ENCODE data around the gene NR3C1. TPM values are rescaled to one million over a fixed set of nuclear protein-coding genes. Genes with fewer than 3 reads are reported as not detected.

NR3C1 gene
- total RNA-seq, 2 experiments from 2014 or later, result 52.7 to 55.6 TPM

GRCh38 chr5:143356855-143357583, 46.5 kb downstream of the NR3C1 start:
- intact Hi-C loops (cut with micrococcal nuclease), result no loop called here
- DNase-seq (no peak), ATAC-seq (no peak)
- no peak overlapping the region for H3K27ac Mint-ChIP-seq
- no peak for TF ChIP-seq CTCF (IDR thresholded peaks at IDR 0.05)
- peaks cover 9% of the 10 kb centered on the region for H3K36me3 Mint-ChIP-seq (ENCODE audit: low read depth)
- CTCF ChIA-PET, result interaction anchor here (0.6 kb wide), 1 partner anchor 36 kb away, joined by 3 read pairs; no protein-coding TSS in a partner anchor
- H3K27me3 Mint-ChIP-seq, result no peaks in the 10 kb centered on the region
- H3K4me3 Mint-ChIP-seq, result no peak overlapping the region
- POLR2A ChIA-PET, result interaction anchor here (0.6 kb wide), 1 partner anchor 54 kb away, joined by 3 read pairs; no protein-coding TSS in a partner anchor
- peaks cover 74% of the 10 kb centered on the region for H3K4me1 Mint-ChIP-seq (ENCODE audit: low read depth)
- H3K9me3 Mint-ChIP-seq, result no peaks in the 10 kb centered on the region

- Mint-ChIP-seq H3K4me3 (no peak overlapping the region), H3K36me3 (ENCODE audit: low read depth) (peaks cover 5% of the 10 kb centered on the region), H3K9me3 (no peaks in the 10 kb centered on the region), H3K27ac (no peak overlapping the region), H3K27me3 (no peaks in the 10 kb centered on the region), H3K4me1 (ENCODE audit: low read depth) (peaks cover 67% of the 10 kb centered on the region)
- POLR2A ChIA-PET, result no interaction called here
- intact Hi-C loops (cut with micrococcal nuclease), result no loop called here
- TF ChIP-seq CTCF (IDR thresholded peaks at IDR 0.05), result no peak
- DNase-seq (peak; percentile 58), ATAC-seq (no peak)
- CTCF ChIA-PET, result interaction anchor here (0.6 kb wide), 1 partner anchor 223 kb away, joined by 3 read pairs; no protein-coding TSS in a partner anchor
Observed at GRCh38 chr5:143355710-143356109, 47.8 kb downstream of the NR3C1 start.

GRCh38 chr5:143354025-143354424, 49.5 kb downstream of the NR3C1 start:
- intact Hi-C loops (cut with micrococcal nuclease), result loop anchor here (5.0 kb wide), 1 partner anchor 33 kb away; no protein-coding TSS in a partner anchor
- TF ChIP-seq CTCF (IDR thresholded peaks at IDR 0.05), result no peak
- Mint-ChIP-seq H3K4me1 (ENCODE audit: low read depth) (peaks cover 56% of the 10 kb centered on the region), H3K4me3 (peak overlapping the region; percentile 79), H3K9me3 (no peaks in the 10 kb centered on the region), H3K27me3 (no peaks in the 10 kb centered on the region), H3K27ac (peak overlapping the region; percentile 89), H3K36me3 (ENCODE audit: low read depth) (peaks cover 3% of the 10 kb centered on the region)
- ATAC-seq (peak; percentile 21), DNase-seq (no peak)
- CTCF ChIA-PET, result interaction anchor here (1.0 to 1.3 kb wide), 5 partner anchors 9 to 51 kb away, joined by 3 to 5 read pairs (median 4); no protein-coding TSS in a partner anchor
- POLR2A ChIA-PET, result interaction anchor here (1.0 to 1.4 kb wide), 2 partner anchors 49 to 50 kb away, joined by 3 to 5 read pairs; partner anchors contain the start of gene NR3C1

GRCh38 chr5:143352691-143353090, 50.8 kb downstream of the NR3C1 start:
- H3K4me1 Mint-ChIP-seq (ENCODE audit: low read depth), result peaks cover 57% of the 10 kb centered on the region

More at GRCh38 chr5:143352691-143353090, 50.8 kb downstream of the NR3C1 start:
- peak; percentile 45 for ATAC-seq
- peak overlapping the region; percentile 79 for H3K4me3 Mint-ChIP-seq
- ChIA-PET POLR2A (no interaction called here), CTCF (interaction anchor here (1.4 kb wide), 1 partner anchor 349 kb away, joined by 3 read pairs; no protein-coding TSS in a partner anchor)
- peaks cover 7% of the 10 kb centered on the region for H3K36me3 Mint-ChIP-seq (ENCODE audit: low read depth)
- no peaks in the 10 kb centered on the region for H3K27me3 Mint-ChIP-seq
- peak overlapping the region; percentile 89 for H3K27ac Mint-ChIP-seq
- peak; percentile 59 for DNase-seq
- no peak for TF ChIP-seq CTCF (IDR thresholded peaks at IDR 0.05)
- intact Hi-C loops (cut with micrococcal nuclease), result loop anchor here (5.0 kb wide), 1 partner anchor 35 kb away; no protein-coding TSS in a partner anchor
- H3K9me3 Mint-ChIP-seq, result no peaks in the 10 kb centered on the region
